Endothelial cell of umbilical vein (primary cell): ENCODE measurements around the gene SLC1A7. TPM values are rescaled to one million over a fixed set of nuclear protein-coding genes. Genes with fewer than 3 reads are reported as not detected.

Experiments
- BruUV-seq: library from RNA; stranded (reverse); fragments of 400-500 nt; replicated peaks from 2 replicates; lab custom pipeline; 2021; lab: Mats Ljungman, UMichigan
- CTCF ChIA-PET: fragments of 300-600, 350-600 bp; sonication (Branson Sonifier 250); formaldehyde crosslinking; loops from one replicate; lab custom pipeline; 2021; ENCODE audit warnings: antibody characterized with exemption, inconsistent platforms; lab: Charles Lee
- POLR2A ChIA-PET: fragments of 300-600, 350-600 bp; sonication (Branson Sonifier 250); formaldehyde crosslinking; loops from one replicate; lab custom pipeline; 2021; ENCODE audit warnings: antibody characterized with exemption, inconsistent platforms; lab: Charles Lee
- DNase-seq: peaks from one replicate; pipeline ENCODE4 v3.0.0-alpha.2; 2011; ENCODE audit warnings: low read depth, low spot score
- FAIRE-seq: peaks from 2 replicates; lab custom pipeline; 2011; peaks lifted over from hg19 to GRCh38; lab: Jason Lieb, UNC
- H2AFZ ChIP-seq: 2 replicates; pipeline ENCODE4 v1.6.0; 2012; ENCODE audit warnings: low read depth, low read length, control low read depth, inconsistent platforms
- H3K27ac ChIP-seq: 2 replicates; pipeline ENCODE4 v1.5.1; 2011; ENCODE audit warnings: low read depth, mild to moderate bottlenecking, control low read depth, low read length, moderate library complexity; ENCODE audit not compliant: insufficient read depth
- H3K27me3 ChIP-seq, 2 experiments: 2 replicates each; pipeline versions ENCODE4 v1.6.0 to v1.6.1; 2011; ENCODE audit warnings: low read length in 2 of 2, mixed read lengths in 1 of 2; ENCODE audit not compliant: control insufficient read depth in 2 of 2, insufficient read depth in 2 of 2
- H3K36me3 ChIP-seq, 2 experiments: 2 replicates in 1 of 2; 3 replicates in 1 of 2; pipeline ENCODE4 v1.5.1; 2011; ENCODE audit warnings: low read length in 2 of 2, mild to moderate bottlenecking in 1 of 2, moderate library complexity in 1 of 2; ENCODE audit not compliant: control insufficient read depth in 2 of 2, insufficient read depth in 2 of 2; ENCODE audit errors: extremely low read depth in 1 of 2
- H3K4me1 ChIP-seq: 3 replicates; pipeline ENCODE4 v1.5.1; 2011; ENCODE audit warnings: mild to moderate bottlenecking, low read length; ENCODE audit not compliant: control insufficient read depth, insufficient read depth; ENCODE audit errors: extremely low read depth
- H3K4me2 ChIP-seq: 2 replicates; pipeline ENCODE4 v1.6.1; 2011; ENCODE audit warnings: low read length, control low read depth, mixed read lengths; ENCODE audit not compliant: insufficient read depth
- H3K4me3 ChIP-seq, 3 experiments: fragments of 200-600 bp in 1 of 3; sonication (generic), shearing (Covaris generic) in 1 of 3; replicated peaks in 1 of 3; 2 replicates each; pipeline ENCODE4 v1.5.1; 2011 to 2016; ENCODE audit warnings: control low read depth in 3 of 3, low read length in 3 of 3, mild to moderate bottlenecking in 2 of 3, inconsistent platforms in 1 of 3, low read depth in 1 of 3, moderate library complexity in 1 of 3; ENCODE audit not compliant: insufficient read depth in 1 of 3
- H3K79me2 ChIP-seq: 2 replicates; pipeline ENCODE4 v1.6.0; 2012; ENCODE audit warnings: low read length, inconsistent platforms; ENCODE audit not compliant: control insufficient read depth, insufficient read depth
- H3K9ac ChIP-seq: replicated peaks from 2 replicates; pipeline ENCODE3; 2011; ENCODE audit warnings: low read length, control low read depth; ENCODE audit not compliant: insufficient read depth; ENCODE audit errors: extremely low read depth
- H3K9me1 ChIP-seq: replicated peaks from 3 replicates; pipeline ENCODE4 v1.6.0; 2011; ENCODE audit warnings: mild to moderate bottlenecking, low read length; ENCODE audit not compliant: control insufficient read depth, insufficient read depth; ENCODE audit errors: extremely low read depth
- H3K9me3 ChIP-seq: replicated peaks from 2 replicates; pipeline ENCODE4 v1.5.1; 2012; ENCODE audit warnings: low read length, inconsistent platforms; ENCODE audit not compliant: control insufficient read depth, insufficient read depth
- H4K20me1 ChIP-seq: replicated peaks from 2 replicates; pipeline ENCODE3; 2011; ENCODE audit warnings: mild to moderate bottlenecking, low read length; ENCODE audit not compliant: control insufficient read depth, insufficient read depth; ENCODE audit errors: extremely low read depth
- EZH2 ChIP-seq: IDR thresholded peaks from 2 replicates; pipeline ENCODE4 v1.6.1; 2012; ENCODE audit warnings: borderline replicate concordance, low read depth, mild to moderate bottlenecking, moderate library complexity, low read length, inconsistent platforms; ENCODE audit not compliant: severe bottlenecking
- FOS ChIP-seq: IDR thresholded peaks from 2 replicates; pipeline ENCODE4 v1.6.1; 2011; ENCODE audit warnings: mild to moderate bottlenecking, low read length, moderate library complexity, borderline replicate concordance; ENCODE audit not compliant: insufficient read depth
- GATA2 ChIP-seq: IDR thresholded peaks from 2 replicates; pipeline ENCODE4 v1.7.0; 2011; ENCODE audit warnings: low read depth, mild to moderate bottlenecking, moderate library complexity, mixed read lengths, low read length; ENCODE audit not compliant: insufficient read length, insufficient read depth
- JUN ChIP-seq: IDR thresholded peaks from 2 replicates; pipeline ENCODE4 v1.6.1; 2011; ENCODE audit warnings: borderline replicate concordance, low read depth; ENCODE audit not compliant: insufficient read length, insufficient read depth
- MYC ChIP-seq: IDR thresholded peaks from one replicate; pipeline ENCODE4 v1.6.1; 2011; ENCODE audit warnings: mild to moderate bottlenecking, low read depth, low read length
- POLR2A ChIP-seq: IDR thresholded peaks from 2 replicates; pipeline ENCODE4 v1.6.1; 2012; ENCODE audit warnings: low read depth, mild to moderate bottlenecking, control low read depth, low read length
- POLR2AphosphoS5 ChIP-seq: IDR thresholded peaks from 2 replicates; pipeline ENCODE4 v1.6.1; 2012; ENCODE audit warnings: low read depth, mild to moderate bottlenecking, control low read depth, low read length, moderate library complexity; ENCODE audit not compliant: insufficient read depth
- dilution Hi-C: fragments of 300-500 bp; cut with MboI; formaldehyde crosslinking; loops from one replicate; pipeline ENCODE4 v1.15.0; 2019; ENCODE audit warnings: low sequenced_read_pairs; ENCODE audit not compliant: extremely low pct_ligation_motif_present
- intact Hi-C: fragments of 100-400 bp; cut with micrococcal nuclease; formaldehyde crosslinking; loops from one replicate; pipeline ENCODE4 v1.10.0; 2022
- polyA plus RNA-seq, 4 experiments: library from polyadenylated mRNA; depleted of rRNA in 3 of 4; stranded (reverse) in 3 of 4; unstranded in 1 of 4; fragments of >200 nt; gene quantifications; 2 replicates each; pipeline versions ENCODE4 v1.2.1 to v1.2.3, GENCODE V29; 2011 to 2012; ENCODE audit warnings: missing spikeins in 1 of 4
- total RNA-seq: library from RNA; stranded (reverse); gene quantifications from 2 replicates; pipeline ENCODE4 v1.2.3, GENCODE V29; 2021
- TF ChIP-seq, protein P1 (sequence below): IDR thresholded peaks from 2 replicates; pipeline ENCODE4 v1.6.1; 2011; ENCODE audit not compliant: insufficient read depth, insufficient read length
- TF ChIP-seq, protein P2 (sequence below), 2 donors: IDR thresholded peaks; 1 replicate in 1 of 2; 2 replicates in 1 of 2; pipeline ENCODE4 v1.5.1; 2011; ENCODE audit warnings: low read length in 2 of 2, mild to moderate bottlenecking in 2 of 2, moderate library complexity in 2 of 2, control low read depth in 1 of 2, inconsistent platforms in 1 of 2, low read depth in 1 of 2; ENCODE audit not compliant: insufficient read depth in 1 of 2; ENCODE audit errors: extremely low read depth in 1 of 2

The SLC1A7 gene
- total and polyA plus RNA-seq, 2 donors (not counting 3 experiments of a cell fraction or from before 2014, with no cell fraction given) = not detected

DNA sequence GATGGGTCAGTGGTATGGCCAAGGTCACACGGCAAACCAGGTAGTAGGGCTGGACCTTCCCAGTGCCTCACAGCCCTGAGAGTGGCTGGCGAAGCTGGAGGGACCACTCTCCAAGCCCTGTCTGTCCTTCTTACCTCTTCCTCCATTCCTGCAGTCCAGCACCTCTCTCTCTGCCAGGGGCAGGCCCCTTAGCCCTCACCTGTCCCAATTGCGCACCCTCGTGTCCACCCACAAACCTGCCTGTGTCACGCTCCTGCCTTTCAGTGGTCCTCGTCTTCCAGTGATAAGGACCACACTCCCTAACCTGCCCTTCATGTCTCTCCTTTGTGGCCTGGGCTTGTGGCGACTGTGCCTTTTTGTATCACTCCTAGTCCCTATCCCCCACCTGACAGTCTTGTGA is 77.0 kb downstream of the SLC1A7 start:
- Histone ChIP-seq H3K9me1 (no peaks in the 10 kb centered on the region), H3K27me3 (peaks cover 6 to 24% of the 10 kb centered on the region in 2 experiments), H3K9me3 (no peaks in the 10 kb centered on the region), H3K36me3 (no peaks in the 10 kb centered on the region), H2AFZ (no peak overlapping the region), H3K9ac (no peak overlapping the region), H3K4me2 (no peak overlapping the region), H3K27ac (no peak overlapping the region), H4K20me1 (no peaks in the 10 kb centered on the region), H3K79me2 (no peaks in the 10 kb centered on the region), H3K4me1 (peaks cover 8% of the 10 kb centered on the region), H3K4me3 (no peak overlapping the region)
- intact Hi-C loops (no loop called here), dilution Hi-C loops (no loop called here)
- TF ChIP-seq FOS (no peak), GATA2 (no peak), POLR2AphosphoS5 (no peak), EZH2 (no peak), MYC (no peak), JUN (no peak), POLR2A (no peak)
- TF ChIP-seq, protein P1, sequence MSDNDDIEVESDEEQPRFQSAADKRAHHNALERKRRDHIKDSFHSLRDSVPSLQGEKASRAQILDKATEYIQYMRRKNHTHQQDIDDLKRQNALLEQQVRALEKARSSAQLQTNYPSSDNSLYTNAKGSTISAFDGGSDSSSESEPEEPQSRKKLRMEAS = no peak
- TF ChIP-seq, protein P2, sequence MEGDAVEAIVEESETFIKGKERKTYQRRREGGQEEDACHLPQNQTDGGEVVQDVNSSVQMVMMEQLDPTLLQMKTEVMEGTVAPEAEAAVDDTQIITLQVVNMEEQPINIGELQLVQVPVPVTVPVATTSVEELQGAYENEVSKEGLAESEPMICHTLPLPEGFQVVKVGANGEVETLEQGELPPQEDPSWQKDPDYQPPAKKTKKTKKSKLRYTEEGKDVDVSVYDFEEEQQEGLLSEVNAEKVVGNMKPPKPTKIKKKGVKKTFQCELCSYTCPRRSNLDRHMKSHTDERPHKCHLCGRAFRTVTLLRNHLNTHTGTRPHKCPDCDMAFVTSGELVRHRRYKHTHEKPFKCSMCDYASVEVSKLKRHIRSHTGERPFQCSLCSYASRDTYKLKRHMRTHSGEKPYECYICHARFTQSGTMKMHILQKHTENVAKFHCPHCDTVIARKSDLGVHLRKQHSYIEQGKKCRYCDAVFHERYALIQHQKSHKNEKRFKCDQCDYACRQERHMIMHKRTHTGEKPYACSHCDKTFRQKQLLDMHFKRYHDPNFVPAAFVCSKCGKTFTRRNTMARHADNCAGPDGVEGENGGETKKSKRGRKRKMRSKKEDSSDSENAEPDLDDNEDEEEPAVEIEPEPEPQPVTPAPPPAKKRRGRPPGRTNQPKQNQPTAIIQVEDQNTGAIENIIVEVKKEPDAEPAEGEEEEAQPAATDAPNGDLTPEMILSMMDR (IDR thresholded peaks at IDR 0.05; ENCODE audit: extremely low read depth in 1 of 2, insufficient read depth in 1 of 2, low read depth in 1 of 2, low read length in 2 of 2) = no peak
- FAIRE-seq (no peak), DNase-seq (no peak)
- ChIA-PET CTCF (no interaction called here), POLR2A (no interaction called here)
- no TSS peak for BruUV-seq
